RWPE2 (cell line): ENCODE data around the gene C20orf173.
A peak's percentile ranks its signal among the peaks of the same experiment; 100 is the strongest.

ENCODE experiments used
- ATAC-seq: fragments of 200-7000 bp; cut with Tn5 transposase; 3 replicates; pipeline ENCODE4 v1.9.1; 2021; ENCODE audit warnings: low read depth
- DNase-seq: peaks from one replicate; pipeline ENCODE4 v3.0.0-alpha.2; 2020; ENCODE audit warnings: low spot score
- H3K27ac ChIP-seq: fragments of 450-650 bp; 2 replicates; pipeline ENCODE4 v1.5.1; 2017; ENCODE audit warnings: mild to moderate bottlenecking; ENCODE audit not compliant: poor library complexity, severe bottlenecking
- H3K27me3 ChIP-seq: fragments of 250-450 bp; sonication (Bioruptor Pico); 2 replicates; pipeline ENCODE4 v1.5.1; 2021; ENCODE audit warnings: mild to moderate bottlenecking, moderate library complexity; ENCODE audit not compliant: insufficient read depth, poor library complexity, severe bottlenecking
- H3K36me3 ChIP-seq: fragments of 250-450 bp; sonication (Bioruptor Pico); 2 replicates; pipeline ENCODE4 v1.5.1; 2020; ENCODE audit warnings: low read depth, mild to moderate bottlenecking, moderate library complexity
- H3K4me1 ChIP-seq: fragments of 250-450 bp; sonication (Bioruptor Pico); 2 replicates; pipeline ENCODE4 v1.5.1; 2021; ENCODE audit warnings: mild to moderate bottlenecking, moderate library complexity; ENCODE audit not compliant: insufficient read depth, poor library complexity, severe bottlenecking
- H3K4me3 ChIP-seq: fragments of 250-450 bp; sonication (Bioruptor Pico); 2 replicates; pipeline ENCODE4 v1.5.1; 2021; ENCODE audit warnings: mild to moderate bottlenecking, moderate library complexity; ENCODE audit not compliant: severe bottlenecking
- H3K9me3 ChIP-seq: fragments of 250-450 bp; sonication (Bioruptor Pico); 2 replicates; pipeline ENCODE4 v1.5.1; 2021; ENCODE audit warnings: mild to moderate bottlenecking, moderate library complexity; ENCODE audit not compliant: severe bottlenecking
- CTCF ChIP-seq: fragments of 450-650 bp; IDR thresholded peaks from one replicate; pipeline ENCODE4 v1.5.1; 2017; ENCODE audit warnings: mild to moderate bottlenecking, moderate library complexity; ENCODE audit not compliant: poor library complexity, severe bottlenecking

Gene C20orf173

GRCh38 chr20:35490736-35491181 is 38.7 kb downstream of the C20orf173 start:
- 0 out of 3 replicates have a peak, but pooled peaks have one; percentile 11 for ATAC-seq
- H3K36me3 ChIP-seq, result peaks cover 100% of the 10 kb centered on the region
- peak; percentile 59 for DNase-seq
- H3K27ac ChIP-seq, result no peak overlapping the region
- no peaks in the 10 kb centered on the region for H3K4me1 ChIP-seq
- H3K27me3 ChIP-seq, result no peaks in the 10 kb centered on the region
- no peaks in the 10 kb centered on the region for H3K9me3 ChIP-seq
- no peak for TF ChIP-seq CTCF
- H3K4me3 ChIP-seq, result no peak overlapping the region

GRCh38 chr20:35489717-35490116 is 39.7 kb downstream of the C20orf173 start:
- Histone ChIP-seq H3K4me1 (no peaks in the 10 kb centered on the region), H3K4me3 (no peak overlapping the region), H3K27ac (no peak overlapping the region), H3K9me3 (no peaks in the 10 kb centered on the region), H3K36me3 (peaks cover 97% of the 10 kb centered on the region), H3K27me3 (no peaks in the 10 kb centered on the region)
- DNase-seq, result peak; percentile 51
- TF ChIP-seq CTCF, result no peak
- no peak for ATAC-seq

- H3K27me3 ChIP-seq, result no peaks in the 10 kb centered on the region
- no peak overlapping the region for H3K27ac ChIP-seq
- no peak for TF ChIP-seq CTCF
- H3K4me1 ChIP-seq, result no peaks in the 10 kb centered on the region
- DNase-seq (peak; percentile 51), ATAC-seq (no peak)
- H3K9me3 ChIP-seq, result no peaks in the 10 kb centered on the region
- H3K4me3 ChIP-seq, result no peak overlapping the region
- peaks cover 97% of the 10 kb centered on the region for H3K36me3 ChIP-seq
Observed at GRCh38 chr20:35487479-35487878, 42.0 kb downstream of the C20orf173 start.

- ATAC-seq, result peak; percentile 6; the same call in 1 of the 3 replicates
- peak; percentile 66 for DNase-seq
- H3K27me3 ChIP-seq, result no peaks in the 10 kb centered on the region
- no peak for TF ChIP-seq CTCF
- H3K36me3 ChIP-seq, result peaks cover 100% of the 10 kb centered on the region
- no peak overlapping the region for H3K27ac ChIP-seq
- H3K4me3 ChIP-seq, result no peak overlapping the region
- H3K4me1 ChIP-seq, result no peaks in the 10 kb centered on the region
- H3K9me3 ChIP-seq, result no peaks in the 10 kb centered on the region
Observed at GRCh38 chr20:35479798-35480197, 49.7 kb downstream of the C20orf173 start.

- DNase-seq, result peak; percentile 74
- Histone ChIP-seq H3K4me3 (no peak overlapping the region), H3K27me3 (no peaks in the 10 kb centered on the region), H3K36me3 (peaks cover 100% of the 10 kb centered on the region), H3K27ac (no peak overlapping the region), H3K4me1 (no peaks in the 10 kb centered on the region), H3K9me3 (no peaks in the 10 kb centered on the region)
- no peak for ATAC-seq
- TF ChIP-seq CTCF, result no peak
Observed at GRCh38 chr20:35478804-35479472, 50.5 kb downstream of the C20orf173 start.
